Central memory CD4-positive, alpha-beta T cell (primary cell): Measurements from ENCODE around the gene ATOH8.
A peak's percentile ranks its signal among the peaks of the same experiment; 100 is the strongest.
"Not testable (repeated sequence)": the region's sequence is repeated elsewhere in the genome, so short reads cannot be mapped to it uniquely, and the experiment has no call there.

Experiments
- DNase-seq: peaks from one replicate; pipeline ENCODE4 v3.0.0; 2022

Gene ATOH8

GRCh38 chr2:85804583-85804982 lies 50.8 kb downstream of the ATOH8 start:
- DNase-seq = no peak

GRCh38 chr2:85806358-85807118 lies 52.7 kb downstream of the ATOH8 start:
- no peak for DNase-seq

DNA sequence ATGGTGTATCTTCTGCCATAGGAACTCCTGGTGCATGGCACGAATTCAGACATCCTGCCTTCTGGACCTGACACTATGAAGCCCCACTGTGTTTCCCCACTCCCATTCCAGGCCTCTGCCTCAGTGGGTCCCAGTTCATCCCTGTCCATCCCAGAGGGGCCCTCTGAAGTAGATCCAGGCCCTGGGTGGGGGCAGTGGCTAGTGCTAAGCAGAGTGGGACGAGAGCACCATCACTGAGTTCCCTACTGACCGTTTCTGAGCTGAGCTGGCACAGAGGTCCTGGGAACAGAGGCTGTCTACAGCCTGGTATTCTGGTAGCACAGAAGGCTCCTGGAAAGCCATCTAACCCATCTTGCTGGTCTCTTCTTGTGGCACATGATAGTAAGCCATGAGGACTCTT lies 54.0 kb downstream of the ATOH8 start:
- DNase-seq = no peak

DNA sequence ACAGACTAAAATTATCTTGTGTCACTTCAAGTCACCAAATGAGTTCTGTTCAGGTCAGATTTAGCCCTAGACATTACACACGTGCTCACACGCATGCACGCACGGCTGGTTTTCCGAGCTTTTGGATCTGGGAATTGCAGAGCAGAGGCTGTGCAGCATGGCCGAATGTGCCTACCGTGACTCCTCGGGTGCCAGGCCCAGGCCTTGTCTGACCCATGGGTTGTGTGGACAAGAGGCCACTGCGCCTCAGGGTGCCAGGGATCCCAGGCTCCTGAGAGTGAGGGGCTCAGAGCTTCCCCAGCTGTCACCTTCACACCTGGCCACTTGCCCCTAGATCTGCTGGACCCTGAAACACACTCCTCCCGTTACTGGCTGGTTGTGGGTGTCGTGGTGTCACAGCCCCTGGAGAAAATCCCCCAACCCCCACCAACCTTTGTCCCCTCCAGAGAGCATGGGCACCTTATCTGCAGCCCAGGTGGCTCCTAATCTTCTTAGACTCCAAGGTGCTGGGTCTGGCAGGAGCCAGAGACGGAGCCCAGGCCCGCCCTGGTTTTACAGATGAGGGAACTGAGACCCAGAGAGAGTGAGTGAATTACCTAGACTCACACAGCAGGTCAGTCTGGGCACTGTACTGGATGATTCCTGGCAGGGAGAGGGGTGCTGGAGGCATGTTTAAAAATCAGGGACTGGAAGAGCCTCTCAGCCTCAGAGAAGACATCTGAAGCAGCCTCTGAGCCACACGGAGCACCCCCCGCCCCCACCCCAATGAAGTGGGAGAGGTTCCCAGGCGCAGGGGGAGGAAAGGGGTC lies 56.8 kb downstream of the ATOH8 start:
- DNase-seq = no peak

- no peak for DNase-seq
Measured at GRCh38 chr2:85811180-85812093, 57.6 kb downstream of the ATOH8 start.

GRCh38 chr2:85812094-85812735 lies 58.4 kb downstream of the ATOH8 start:
- no peak for DNase-seq

DNA sequence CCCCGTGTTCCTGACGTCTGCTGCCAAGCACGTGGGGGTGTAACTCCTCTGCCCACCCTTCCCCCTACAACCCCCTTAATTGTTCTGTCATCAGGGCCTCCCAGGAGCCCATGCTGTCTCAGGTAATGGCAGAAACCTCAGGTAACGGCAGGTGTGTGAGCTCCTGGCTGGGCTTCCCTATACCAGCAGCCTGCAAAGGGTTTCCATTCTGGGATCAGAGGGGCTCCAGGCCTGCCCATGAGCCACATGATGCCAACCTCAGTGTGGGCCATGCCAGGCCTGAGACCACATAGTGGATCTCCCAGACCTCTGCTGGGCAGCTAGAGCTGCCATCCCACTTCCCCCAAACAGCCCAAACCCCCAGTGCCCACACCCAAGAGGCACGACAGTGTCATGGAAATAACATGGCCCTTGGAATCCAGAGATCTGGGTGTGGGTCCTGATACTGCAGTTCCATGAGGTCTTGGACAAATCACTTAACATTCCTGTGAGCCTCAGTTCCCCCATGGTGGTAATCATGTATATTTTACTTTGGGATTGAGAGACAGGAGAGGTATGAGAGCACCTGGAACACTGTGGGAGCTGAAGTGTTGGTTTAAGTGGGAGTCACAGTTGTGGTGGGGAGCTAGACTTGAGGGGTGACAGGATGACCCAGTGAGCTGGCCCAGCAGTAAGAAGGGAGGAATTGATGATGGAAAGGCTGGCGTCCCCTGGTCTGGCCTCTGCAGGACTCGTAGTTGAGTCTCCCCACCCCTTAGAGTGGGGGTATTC lies 59.6 kb downstream of the ATOH8 start:
- no peak for DNase-seq

GRCh38 chr2:85813982-85814801 lies 60.4 kb downstream of the ATOH8 start:
- DNase-seq = peak; percentile 57

- no peak for DNase-seq
Measured at GRCh38 chr2:85814802-85815550, 61.2 kb downstream of the ATOH8 start.

GRCh38 chr2:85819811-85820510 lies 66.2 kb downstream of the ATOH8 start:
- DNase-seq = no peak

DNA sequence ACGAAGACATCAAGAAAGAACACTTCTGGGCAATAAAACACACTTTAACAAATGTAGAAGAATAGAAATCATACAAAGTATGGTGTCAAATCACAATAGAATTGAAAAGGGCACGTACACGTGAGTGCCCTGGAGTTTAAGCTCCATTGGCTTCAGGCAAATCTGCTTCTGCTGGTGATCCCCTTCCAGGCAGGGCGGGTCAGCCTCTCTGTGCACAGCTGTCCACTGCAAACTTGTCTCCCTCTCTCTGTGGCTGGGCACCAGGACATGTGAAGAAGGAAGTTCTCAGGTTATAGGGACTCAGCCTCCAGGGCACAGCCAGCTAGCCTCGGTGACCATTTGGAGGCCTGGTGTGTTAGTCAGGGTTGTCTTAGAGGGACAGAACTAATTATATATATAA lies 69.0 kb downstream of the ATOH8 start:
- no peak for DNase-seq

- DNase-seq = no peak
Measured at GRCh38 chr2:85823951-85824350, 70.2 kb downstream of the ATOH8 start.

GRCh38 chr2:85826990-85827878 lies 73.4 kb downstream of the ATOH8 start:
- DNase-seq = peak; percentile 73

GRCh38 chr2:85827879-85828569 lies 74.2 kb downstream of the ATOH8 start:
- no peak for DNase-seq

GRCh38 chr2:85828725-85829124 lies 74.9 kb downstream of the ATOH8 start:
- no peak for DNase-seq

- not testable (repeated sequence) for DNase-seq
Measured at GRCh38 chr2:85829394-85829793, 75.6 kb downstream of the ATOH8 start.

GRCh38 chr2:85830645-85831044 lies 76.9 kb downstream of the ATOH8 start:
- DNase-seq = no peak

- DNase-seq = no peak
Measured at GRCh38 chr2:85831735-85832134, 77.9 kb downstream of the ATOH8 start.
